CD4-positive, alpha-beta T cell treated with Interleukin-1 beta for 1 hour (primary cell): ENCODE measurements around the gene CSNK1G3.
"Not testable (repeated sequence)": the region's sequence is repeated elsewhere in the genome, so short reads cannot be mapped to it uniquely, and the experiment has no call there.

Experiments
- DNase-seq, 2 donors: peaks; one replicate each; pipeline ENCODE4 v3.0.0-alpha.2; 2020 to 2022

CSNK1G3 gene

GRCh38 chr5:123561230-123561629 lies 49.3 kb downstream of the CSNK1G3 start:
- DNase-seq: no peak

GRCh38 chr5:123571927-123572326 lies 60.0 kb downstream of the CSNK1G3 start:
- no peak for DNase-seq

- DNase-seq: no peak
Observed at GRCh38 chr5:123578390-123578789, 66.4 kb downstream of the CSNK1G3 start.

GRCh38 chr5:123579410-123579809 lies 67.4 kb downstream of the CSNK1G3 start:
- no peak for DNase-seq

GRCh38 chr5:123582550-123583285 lies 70.7 kb downstream of the CSNK1G3 start:
- DNase-seq: no peak

GRCh38 chr5:123585871-123586270 lies 73.9 kb downstream of the CSNK1G3 start:
- DNase-seq: no peak

- no peak for DNase-seq
Observed at GRCh38 chr5:123594434-123594833, 82.5 kb downstream of the CSNK1G3 start.

- DNase-seq: no peak
Observed at GRCh38 chr5:123597018-123597417, 85.0 kb downstream of the CSNK1G3 start.

GRCh38 chr5:123598028-123598689 lies 86.2 kb downstream of the CSNK1G3 start:
- no peak for DNase-seq

- DNase-seq: no peak
Observed at GRCh38 chr5:123599171-123599570, 87.2 kb downstream of the CSNK1G3 start.

- DNase-seq: no peak
Observed at GRCh38 chr5:123601610-123602009, 89.6 kb downstream of the CSNK1G3 start.

GRCh38 chr5:123605822-123606221 lies 93.8 kb downstream of the CSNK1G3 start:
- DNase-seq: no peak

GRCh38 chr5:123610209-123610608 lies 98.2 kb downstream of the CSNK1G3 start:
- DNase-seq: no peak

GRCh38 chr5:123610665-123611405 lies 98.9 kb downstream of the CSNK1G3 start:
- DNase-seq: peak in 1 of 2 donors; percentile 67

GRCh38 chr5:123611406-123611709 lies 99.4 kb downstream of the CSNK1G3 start:
- DNase-seq: no peak

- no peak for DNase-seq
Observed at GRCh38 chr5:123617561-123617960, 105.6 kb downstream of the CSNK1G3 start.

GRCh38 chr5:123626051-123626450 lies 114.1 kb downstream of the CSNK1G3 start:
- no peak for DNase-seq

GRCh38 chr5:123628860-123629544 lies 117.0 kb downstream of the CSNK1G3 start:
- no peak for DNase-seq

GRCh38 chr5:123636006-123636405 lies 124.0 kb downstream of the CSNK1G3 start:
- DNase-seq: no peak

- DNase-seq: not testable (repeated sequence)
Observed at GRCh38 chr5:123637028-123637427, 125.1 kb downstream of the CSNK1G3 start.

- DNase-seq: no peak
Observed at GRCh38 chr5:123639244-123639643, 127.3 kb downstream of the CSNK1G3 start.

- no peak for DNase-seq
Observed at GRCh38 chr5:123645024-123645603, 133.1 kb downstream of the CSNK1G3 start.

GRCh38 chr5:123647066-123647465 lies 135.1 kb downstream of the CSNK1G3 start:
- no peak for DNase-seq
